ENCODE results near the gene SPATA33.

SPATA33 gene

DNA sequence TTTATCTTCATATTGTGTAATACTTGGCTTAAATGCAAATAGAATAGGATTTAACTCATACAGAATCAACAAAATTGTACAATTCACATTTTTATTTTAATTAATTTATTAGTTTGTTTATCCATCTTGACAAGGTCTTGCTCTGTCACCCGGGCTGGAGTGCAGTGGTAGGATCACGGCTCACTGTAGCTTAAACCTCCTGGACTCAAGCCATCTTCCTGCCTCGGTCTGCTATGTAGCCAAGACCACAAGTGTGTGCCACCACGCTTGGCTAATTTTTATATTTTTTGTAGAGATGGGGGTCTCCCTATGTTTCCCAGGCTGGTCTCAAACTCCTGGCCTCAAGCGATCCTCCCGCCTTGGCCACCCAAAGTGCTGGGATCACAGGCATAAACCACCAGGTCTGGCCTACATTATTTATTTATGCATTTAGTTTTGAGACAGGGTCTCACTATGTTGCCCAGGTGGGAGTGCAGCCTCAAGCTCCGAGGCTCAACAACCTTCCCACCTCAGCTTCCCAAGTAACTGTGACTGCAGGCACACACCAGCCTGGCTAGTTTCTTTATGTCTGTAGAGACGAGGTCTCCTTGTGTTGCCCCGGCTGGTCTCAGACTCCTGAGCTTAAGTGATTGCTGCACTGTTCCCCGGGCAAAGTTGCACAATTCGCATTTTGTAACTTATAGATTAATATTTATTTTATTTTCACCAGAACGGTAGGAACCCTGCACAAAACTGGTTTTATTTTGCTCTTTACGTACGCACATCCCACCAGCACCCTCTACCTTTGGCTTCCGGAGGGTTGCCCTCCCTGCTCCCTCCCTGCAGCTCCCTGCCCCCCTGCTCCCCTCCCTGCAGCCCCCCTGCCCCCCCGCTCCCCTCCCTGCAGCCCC lies 39.3 kb upstream of the SPATA33 start:
- Histone ChIP-seq H3K36me3 (ENCODE audit: control insufficient read depth, insufficient read depth, low read length) (no peaks in the 10 kb centered on the region), H3K27ac (ENCODE audit: low read depth, low read length) (no peak overlapping the region)

DNA sequence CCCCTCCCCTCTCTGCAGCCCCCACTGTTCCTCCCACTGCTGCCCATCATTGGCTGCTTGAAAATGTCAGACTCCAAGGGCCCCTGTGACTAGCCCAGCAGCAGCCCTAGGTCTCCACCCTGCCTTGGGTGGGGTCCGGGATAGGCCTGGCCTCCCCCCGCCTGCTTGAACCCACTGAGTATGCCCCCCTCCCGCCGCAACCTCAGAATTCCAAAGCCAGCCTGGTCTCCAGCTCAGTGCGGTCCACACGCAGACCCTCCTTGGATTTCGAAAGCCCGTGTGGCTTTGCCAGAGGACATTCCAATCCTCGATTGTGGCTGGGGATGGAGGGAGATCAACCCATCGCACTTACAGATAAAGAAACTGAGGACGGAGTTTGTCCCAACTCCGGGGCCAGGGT lies 37.8 kb upstream of the SPATA33 start:
- no peak overlapping the region for H3K4me3 ChIP-seq (ENCODE audit: low read depth, low read length)
- peaks cover 2% of the 10 kb centered on the region; the same call in 1 of the 2 replicates for H3K4me1 ChIP-seq (ENCODE audit: control insufficient read depth, insufficient read depth, low read length)
- peaks cover 17% of the 10 kb centered on the region; the same call in 1 of the 2 replicates for H3K27me3 ChIP-seq (ENCODE audit: control insufficient read depth, insufficient read depth, low read length)
- H3K27ac ChIP-seq (ENCODE audit: low read depth, low read length) = no peak overlapping the region
- no peaks in the 10 kb centered on the region for H3K9me3 ChIP-seq (ENCODE audit: control insufficient read depth, insufficient read depth, low read depth, low read length)
- H3K9ac ChIP-seq (ENCODE audit: low read length) = no peak overlapping the region
- no peaks in the 10 kb centered on the region for H3K36me3 ChIP-seq (ENCODE audit: control insufficient read depth, insufficient read depth, low read length)

More for the DNA sequence above, 39.3 kb upstream of the SPATA33 start:
- H3K9ac ChIP-seq (ENCODE audit: low read length) = no peak overlapping the region
- H3K27me3 ChIP-seq (ENCODE audit: control insufficient read depth, insufficient read depth, low read length) = peaks cover 8% of the 10 kb centered on the region; the same call in 1 of the 2 replicates
- no peak overlapping the region for H3K4me3 ChIP-seq (ENCODE audit: low read depth, low read length)
- no peaks in the 10 kb centered on the region for H3K9me3 ChIP-seq (ENCODE audit: control insufficient read depth, insufficient read depth, low read depth, low read length)
- H3K4me1 ChIP-seq (ENCODE audit: control insufficient read depth, insufficient read depth, low read length) = peaks cover 4% of the 10 kb centered on the region; the same call in 1 of the 2 replicates

DNA sequence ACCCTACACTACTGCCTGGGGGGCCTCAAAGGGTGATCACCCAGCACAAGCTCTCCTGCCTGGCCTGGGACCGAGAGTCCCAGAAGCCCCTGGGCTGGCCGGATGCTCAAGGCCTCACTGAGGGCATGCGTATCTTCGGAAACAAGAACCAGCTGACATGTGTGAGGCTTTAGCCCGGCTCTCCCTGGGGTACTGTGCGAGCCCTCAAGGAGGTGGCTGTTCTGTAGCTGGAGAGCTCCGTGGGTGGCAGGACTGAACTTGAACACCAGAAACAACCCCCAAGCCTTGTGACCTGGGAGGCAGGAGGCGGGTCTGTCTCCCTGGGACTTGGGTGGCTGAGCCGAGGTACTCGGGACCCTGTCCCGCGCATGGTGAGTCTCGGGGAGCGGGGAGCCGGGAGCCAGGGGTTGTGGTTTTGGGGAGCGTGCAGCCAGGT lies 37.2 kb upstream of the SPATA33 start:
- no peak overlapping the region for H3K27ac ChIP-seq (ENCODE audit: low read depth, low read length)
- H3K9ac ChIP-seq (ENCODE audit: low read length) = no peak overlapping the region
- H3K9me3 ChIP-seq (ENCODE audit: control insufficient read depth, insufficient read depth, low read depth, low read length) = no peaks in the 10 kb centered on the region
- peaks cover 17% of the 10 kb centered on the region; the same call in 1 of the 2 replicates for H3K27me3 ChIP-seq (ENCODE audit: control insufficient read depth, insufficient read depth, low read length)
- H3K4me1 ChIP-seq (ENCODE audit: control insufficient read depth, insufficient read depth, low read length) = peaks cover 7% of the 10 kb centered on the region; the same call in 1 of the 2 replicates
- no peak overlapping the region for H3K4me3 ChIP-seq (ENCODE audit: low read depth, low read length)
- no peaks in the 10 kb centered on the region for H3K36me3 ChIP-seq (ENCODE audit: control insufficient read depth, insufficient read depth, low read length)

DNA sequence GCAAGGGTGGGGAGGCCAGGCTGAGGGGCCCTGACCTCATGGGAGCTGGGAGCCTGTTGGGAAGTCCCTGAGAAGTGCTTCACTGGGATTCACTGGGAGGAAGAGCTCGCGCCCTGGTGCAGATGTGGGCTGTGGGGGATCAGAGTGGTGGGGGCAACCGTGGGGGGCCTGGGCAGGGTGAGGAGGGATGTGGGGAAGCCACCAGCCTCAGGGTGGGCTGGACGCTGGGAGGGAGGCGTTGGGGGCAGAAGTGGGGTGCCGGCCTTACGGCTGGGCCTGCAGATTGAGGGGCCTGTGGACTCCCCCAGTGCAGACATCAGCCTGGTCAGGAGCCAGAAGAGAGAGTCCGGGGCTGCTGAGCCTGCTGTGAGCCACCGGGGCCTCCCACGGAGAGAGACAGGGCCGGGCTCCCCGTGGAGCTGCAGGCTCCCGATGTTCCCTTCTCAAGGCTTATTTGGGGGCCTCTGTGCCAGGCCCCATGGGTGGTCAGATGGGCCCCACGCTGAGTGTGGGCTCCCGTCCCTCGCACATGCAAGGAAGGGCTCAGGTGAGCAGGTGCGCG lies 36.4 kb upstream of the SPATA33 start:
- Histone ChIP-seq H3K4me1 (ENCODE audit: control insufficient read depth, insufficient read depth, low read length) (peaks cover 7% of the 10 kb centered on the region; the same call in 1 of the 2 replicates), H3K27me3 (ENCODE audit: control insufficient read depth, insufficient read depth, low read length) (peaks cover 17% of the 10 kb centered on the region; the same call in 1 of the 2 replicates), H3K9me3 (ENCODE audit: control insufficient read depth, insufficient read depth, low read depth, low read length) (no peaks in the 10 kb centered on the region), H3K36me3 (ENCODE audit: control insufficient read depth, insufficient read depth, low read length) (no peaks in the 10 kb centered on the region), H3K27ac (ENCODE audit: low read depth, low read length) (no peak overlapping the region), H3K4me3 (ENCODE audit: low read depth, low read length) (no peak overlapping the region), H3K9ac (ENCODE audit: low read length) (no peak overlapping the region)

DNA sequence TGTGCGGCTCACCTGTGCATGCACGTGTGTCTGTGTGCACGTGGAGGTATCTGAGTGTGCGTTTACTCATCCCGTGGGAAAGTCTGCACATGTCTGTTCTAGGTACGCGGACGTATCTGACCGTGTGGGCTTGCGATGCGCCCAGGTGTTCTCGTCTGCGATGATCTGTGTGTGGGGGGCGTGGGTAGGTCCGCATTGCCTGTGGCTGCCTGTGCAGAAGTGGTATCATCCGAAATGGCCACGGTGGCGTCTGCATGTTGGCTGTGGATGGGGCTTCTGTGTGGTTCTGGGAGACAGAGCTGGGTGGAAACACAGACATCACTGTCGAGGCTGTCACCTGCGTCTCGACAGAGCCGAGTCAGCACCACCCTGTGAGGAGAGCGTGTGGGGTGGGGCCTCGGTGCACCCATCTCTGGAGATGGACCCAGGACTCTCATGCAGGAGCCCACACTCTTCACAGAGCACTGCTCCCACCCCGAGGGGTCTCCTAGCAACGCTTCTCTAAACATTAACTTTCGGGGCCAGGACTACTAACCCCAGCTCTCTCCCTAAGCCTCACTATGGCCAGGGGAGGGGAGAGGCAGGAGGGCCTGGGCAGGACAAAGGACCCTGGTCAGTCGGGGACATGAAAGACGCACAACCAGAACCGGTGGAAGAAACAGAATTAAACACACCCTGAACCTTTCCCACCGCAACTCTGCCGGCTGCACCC lies 35.8 kb upstream of the SPATA33 start:
- no peak overlapping the region for H3K9ac ChIP-seq (ENCODE audit: low read length)
- peaks cover 17% of the 10 kb centered on the region; the same call in 1 of the 2 replicates for H3K27me3 ChIP-seq (ENCODE audit: control insufficient read depth, insufficient read depth, low read length)
- peaks cover 7% of the 10 kb centered on the region; the same call in 1 of the 2 replicates for H3K4me1 ChIP-seq (ENCODE audit: control insufficient read depth, insufficient read depth, low read length)
- no peak overlapping the region for H3K4me3 ChIP-seq (ENCODE audit: low read depth, low read length)
- H3K27ac ChIP-seq (ENCODE audit: low read depth, low read length) = no peak overlapping the region
- H3K9me3 ChIP-seq (ENCODE audit: control insufficient read depth, insufficient read depth, low read depth, low read length) = no peaks in the 10 kb centered on the region
- no peaks in the 10 kb centered on the region for H3K36me3 ChIP-seq (ENCODE audit: control insufficient read depth, insufficient read depth, low read length)

DNA sequence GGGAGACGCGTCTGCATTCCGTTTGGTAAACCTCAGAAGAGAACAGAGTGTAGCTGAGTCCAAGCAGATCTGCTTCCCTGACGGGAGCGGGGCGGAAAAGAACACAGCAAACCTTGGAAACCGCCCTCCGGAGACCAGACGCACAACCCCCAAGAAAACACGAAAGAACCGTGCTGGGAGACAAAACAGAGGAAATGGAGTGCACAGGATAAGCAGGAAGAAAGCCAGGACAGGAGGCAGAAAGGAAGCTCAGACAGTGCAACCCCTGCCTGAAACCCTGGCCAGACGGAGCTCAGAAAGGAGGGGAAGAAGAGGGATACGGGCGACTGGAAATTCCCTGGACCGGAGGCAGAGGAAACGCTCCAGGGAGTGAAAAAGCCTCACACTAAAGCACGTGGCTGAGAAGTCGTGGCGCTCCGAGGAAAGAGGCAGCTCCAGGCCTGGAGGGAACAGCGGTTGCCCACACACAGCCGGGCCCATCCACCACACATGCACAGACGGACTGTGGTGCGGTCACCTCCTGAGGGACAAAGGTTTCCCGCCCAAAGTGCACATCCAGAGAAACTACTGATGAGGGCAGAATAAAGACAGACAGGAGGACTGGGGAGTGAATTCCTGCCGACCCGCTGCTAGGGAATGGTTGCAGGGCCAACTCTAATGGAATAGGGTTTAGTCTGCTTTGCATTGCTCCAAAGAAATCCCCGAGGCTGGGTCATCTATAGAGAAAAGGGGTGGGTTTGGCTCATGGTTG lies 34.0 kb upstream of the SPATA33 start:
- H3K9me3 ChIP-seq (ENCODE audit: control insufficient read depth, insufficient read depth, low read depth, low read length) = no peaks in the 10 kb centered on the region
- H3K27me3 ChIP-seq (ENCODE audit: control insufficient read depth, insufficient read depth, low read length) = peaks cover 17% of the 10 kb centered on the region; the same call in 1 of the 2 replicates
- H3K36me3 ChIP-seq (ENCODE audit: control insufficient read depth, insufficient read depth, low read length) = no peaks in the 10 kb centered on the region
- H3K4me3 ChIP-seq (ENCODE audit: low read depth, low read length) = no peak overlapping the region
- no peak overlapping the region for H3K9ac ChIP-seq (ENCODE audit: low read length)
- H3K4me1 ChIP-seq (ENCODE audit: control insufficient read depth, insufficient read depth, low read length) = peaks cover 7% of the 10 kb centered on the region; the same call in 1 of the 2 replicates
- H3K27ac ChIP-seq (ENCODE audit: low read depth, low read length) = no peak overlapping the region

DNA sequence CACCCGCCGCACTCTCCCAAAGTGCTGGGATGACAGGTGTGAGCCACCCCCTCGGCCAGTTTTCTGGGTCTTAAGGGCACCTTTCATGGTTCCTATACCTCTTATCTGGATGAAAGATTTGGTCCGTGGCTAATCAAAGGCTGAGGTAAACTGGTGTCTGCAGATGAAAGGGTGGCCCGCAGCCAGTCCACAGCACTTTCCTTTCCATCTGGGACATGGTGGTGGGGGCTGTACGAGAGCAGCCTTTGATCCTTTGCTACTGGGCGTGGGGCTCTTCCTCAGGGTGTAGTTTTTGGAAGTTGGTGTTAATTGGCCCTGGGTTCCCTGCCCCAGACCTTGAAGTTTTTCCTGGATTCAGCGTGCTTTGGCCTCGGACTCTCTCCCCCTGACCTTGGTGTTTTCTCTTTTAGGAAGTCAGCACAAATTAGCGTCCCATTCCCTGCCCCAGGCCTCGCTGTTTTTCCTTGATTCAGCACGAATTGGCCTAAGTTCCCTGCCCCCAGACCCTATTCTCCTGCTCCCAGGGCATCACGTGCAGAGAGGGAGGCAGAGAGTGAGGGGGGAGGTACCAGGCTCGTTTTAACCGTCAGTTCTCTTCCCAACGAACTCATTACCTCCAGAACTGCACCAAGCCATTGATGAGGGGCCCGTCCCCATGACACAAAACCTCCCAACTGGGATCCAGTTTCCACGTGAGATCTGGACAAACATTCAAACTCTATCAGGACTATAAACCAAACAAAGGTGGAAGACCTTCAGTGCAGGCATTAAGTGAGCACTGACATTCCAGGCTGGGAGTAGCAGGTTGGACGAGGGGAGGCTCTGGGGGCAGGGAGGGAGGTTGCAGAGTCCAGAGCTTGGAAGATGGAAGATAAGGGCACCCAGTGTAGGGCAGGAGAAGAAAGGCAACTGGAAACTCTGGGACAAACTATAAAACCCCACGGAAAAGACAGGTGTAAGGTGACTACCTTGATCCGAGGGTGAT lies 32.6 kb upstream of the SPATA33 start:
- Histone ChIP-seq H3K9ac (ENCODE audit: low read length) (no peak overlapping the region), H3K4me3 (ENCODE audit: low read depth, low read length) (no peak overlapping the region), H3K9me3 (ENCODE audit: control insufficient read depth, insufficient read depth, low read depth, low read length) (peaks cover 5% of the 10 kb centered on the region; the same call in 1 of the 2 replicates), H3K4me1 (ENCODE audit: control insufficient read depth, insufficient read depth, low read length) (peaks cover 7% of the 10 kb centered on the region; the same call in 1 of the 2 replicates), H3K27ac (ENCODE audit: low read depth, low read length) (no peak overlapping the region), H3K27me3 (ENCODE audit: control insufficient read depth, insufficient read depth, low read length) (peaks cover 17% of the 10 kb centered on the region; the same call in 1 of the 2 replicates), H3K36me3 (ENCODE audit: control insufficient read depth, insufficient read depth, low read length) (no peaks in the 10 kb centered on the region)

DNA sequence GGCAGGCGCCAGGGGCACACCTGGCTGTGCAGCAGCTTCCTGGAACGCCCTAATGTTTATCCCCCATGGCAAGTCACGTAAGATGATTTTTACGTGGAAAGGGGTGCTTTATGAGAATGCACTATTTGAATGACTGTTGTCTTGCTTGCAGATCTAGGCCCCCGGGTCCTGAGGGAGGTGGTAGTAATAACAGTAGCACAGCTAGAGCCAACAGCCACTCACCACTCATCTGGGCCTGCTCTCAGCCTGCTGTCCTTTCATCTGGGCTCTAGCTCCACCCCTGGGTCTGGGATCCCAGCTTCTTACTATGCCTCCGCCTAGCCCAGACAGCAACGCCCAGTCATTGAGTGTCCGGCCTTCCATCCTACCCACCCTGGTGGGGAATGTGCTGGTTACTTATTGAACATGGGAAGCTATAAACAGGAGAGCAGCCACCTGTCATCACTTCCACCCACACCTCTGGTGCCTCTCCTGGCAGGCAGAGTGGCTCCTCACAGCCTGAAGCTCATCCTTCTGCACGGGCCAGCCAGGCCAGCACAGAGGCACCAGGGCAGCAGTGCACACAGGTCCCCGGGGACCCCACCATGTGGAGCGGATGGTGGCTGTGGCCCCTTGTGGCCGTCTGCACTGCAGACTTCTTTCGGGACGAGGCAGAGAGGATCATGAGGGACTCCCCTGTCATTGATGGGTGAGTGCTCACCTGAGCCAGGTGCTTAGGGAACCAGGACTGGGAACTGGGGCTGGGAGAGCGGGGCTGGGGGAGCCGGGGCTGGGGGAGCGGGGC lies 27.6 kb upstream of the SPATA33 start:
- Histone ChIP-seq H3K27me3 (ENCODE audit: control insufficient read depth, insufficient read depth, low read length) (peaks cover 9% of the 10 kb centered on the region; the same call in 1 of the 2 replicates), H3K4me1 (ENCODE audit: control insufficient read depth, insufficient read depth, low read length) (peaks cover 3% of the 10 kb centered on the region; the same call in 1 of the 2 replicates), H3K27ac (ENCODE audit: low read depth, low read length) (no peak overlapping the region), H3K36me3 (ENCODE audit: control insufficient read depth, insufficient read depth, low read length) (no peaks in the 10 kb centered on the region), H3K9ac (ENCODE audit: low read length) (no peak overlapping the region), H3K4me3 (ENCODE audit: low read depth, low read length) (no peak overlapping the region), H3K9me3 (ENCODE audit: control insufficient read depth, insufficient read depth, low read depth, low read length) (peaks cover 7% of the 10 kb centered on the region; the same call in 1 of the 2 replicates)

DNA sequence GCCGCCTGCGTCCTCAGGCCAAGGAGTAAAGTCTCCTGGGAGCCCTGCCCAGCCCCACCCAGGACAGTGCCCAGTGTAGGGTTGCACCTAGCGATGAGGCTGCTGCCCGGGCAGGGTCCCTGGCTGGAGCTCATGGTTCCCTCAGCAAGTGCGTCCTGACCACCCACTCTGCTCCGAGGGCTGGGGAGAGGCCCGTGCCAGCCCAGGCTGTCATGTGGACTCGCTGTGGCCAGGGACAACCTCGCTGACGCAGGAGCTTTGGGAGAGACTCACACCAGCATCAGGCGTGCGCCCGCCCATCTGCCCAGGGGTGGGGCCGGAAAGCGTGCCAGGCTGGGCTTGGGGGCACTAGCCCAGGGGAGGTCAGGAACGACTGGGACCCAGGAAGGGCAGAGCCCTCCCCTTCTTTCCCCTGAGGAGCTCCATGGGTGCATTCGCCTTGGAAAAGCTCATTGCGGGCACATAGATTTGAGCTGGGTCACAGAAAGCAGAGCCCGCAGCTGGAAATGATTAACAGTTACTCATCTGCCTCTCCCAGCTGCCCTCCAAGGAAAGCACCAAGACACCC lies 24.5 kb upstream of the SPATA33 start:
- peaks cover 7% of the 10 kb centered on the region; the same call in 1 of the 2 replicates for H3K9me3 ChIP-seq (ENCODE audit: control insufficient read depth, insufficient read depth, low read depth, low read length)
- no peak overlapping the region for H3K4me3 ChIP-seq (ENCODE audit: low read depth, low read length)
- H3K27me3 ChIP-seq (ENCODE audit: control insufficient read depth, insufficient read depth, low read length) = peaks cover 17% of the 10 kb centered on the region; the same call in 1 of the 2 replicates
- no peaks in the 10 kb centered on the region; the same call in 1 of the 2 replicates for H3K4me1 ChIP-seq (ENCODE audit: control insufficient read depth, insufficient read depth, low read length)
- H3K27ac ChIP-seq (ENCODE audit: low read depth, low read length) = no peak overlapping the region
- H3K36me3 ChIP-seq (ENCODE audit: control insufficient read depth, insufficient read depth, low read length) = no peaks in the 10 kb centered on the region
- H3K9ac ChIP-seq (ENCODE audit: low read length) = no peak overlapping the region
